Iris pigment epithelial cell (primary cell): Measurements from ENCODE around the gene GSDMA.

Experiments
- DNase-seq: peaks from one replicate; pipeline ENCODE4 v3.0.0-alpha.2; 2011; ENCODE audit warnings: low read depth

GSDMA gene

DNA sequence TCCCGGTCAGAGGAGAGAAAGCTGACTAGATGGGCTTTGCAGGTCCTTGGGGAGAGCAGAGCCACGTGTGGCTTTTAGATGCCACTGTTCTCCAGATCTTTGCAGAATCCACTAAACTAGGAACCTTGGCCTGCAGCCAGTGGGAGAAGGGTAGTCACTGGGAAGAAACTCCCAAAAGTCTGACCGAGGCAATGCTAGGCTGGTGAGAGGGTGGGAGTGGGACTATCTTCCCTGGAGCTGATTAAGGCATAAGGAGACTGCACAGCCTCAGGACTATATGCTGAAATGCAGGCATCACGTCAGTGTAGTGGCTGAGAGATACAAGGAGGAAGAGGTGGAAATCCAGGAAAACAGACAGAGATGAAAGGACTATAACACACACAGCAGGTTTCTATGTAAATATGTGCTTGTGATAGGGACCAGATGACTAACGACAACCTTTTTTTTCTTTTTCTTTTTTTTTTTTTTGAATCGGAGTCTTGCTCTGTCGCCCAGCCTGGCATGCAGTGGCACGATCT lies 2.2 kb upstream of the GSDMA start:
- DNase-seq: no peak

- DNase-seq: no peak
These were observed 1.0 kb downstream of the GSDMA start for GRCh38 chr17:39963829-39964228.

- DNase-seq: no peak
These were observed 2.4 kb downstream of the GSDMA start for GRCh38 chr17:39965017-39965699.

- no peak for DNase-seq
These were observed 4.0 kb downstream of the GSDMA start for GRCh38 chr17:39966771-39967170.

- DNase-seq: no peak
These were observed 6.0 kb downstream of the GSDMA start for GRCh38 chr17:39968761-39969160.

DNA sequence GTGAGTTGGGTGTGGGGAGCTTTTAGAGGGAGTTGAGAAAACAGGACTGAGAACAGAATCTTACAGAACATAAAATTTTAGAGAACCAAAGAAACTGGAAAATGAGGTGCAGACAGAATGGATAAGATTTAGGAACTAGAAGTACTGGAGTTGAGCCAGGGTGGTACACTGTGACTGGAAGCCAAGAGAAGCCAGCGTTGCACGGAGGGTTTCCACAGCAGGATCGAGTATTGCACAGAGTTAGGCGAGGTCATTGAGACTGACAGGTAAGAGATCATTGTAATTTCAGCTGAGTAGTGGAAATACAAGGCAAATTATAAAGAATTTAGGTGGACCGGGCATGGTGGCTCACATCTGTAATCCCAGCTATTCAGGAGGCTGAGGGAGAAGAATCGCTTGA lies 6.6 kb downstream of the GSDMA start:
- DNase-seq: no peak

DNA sequence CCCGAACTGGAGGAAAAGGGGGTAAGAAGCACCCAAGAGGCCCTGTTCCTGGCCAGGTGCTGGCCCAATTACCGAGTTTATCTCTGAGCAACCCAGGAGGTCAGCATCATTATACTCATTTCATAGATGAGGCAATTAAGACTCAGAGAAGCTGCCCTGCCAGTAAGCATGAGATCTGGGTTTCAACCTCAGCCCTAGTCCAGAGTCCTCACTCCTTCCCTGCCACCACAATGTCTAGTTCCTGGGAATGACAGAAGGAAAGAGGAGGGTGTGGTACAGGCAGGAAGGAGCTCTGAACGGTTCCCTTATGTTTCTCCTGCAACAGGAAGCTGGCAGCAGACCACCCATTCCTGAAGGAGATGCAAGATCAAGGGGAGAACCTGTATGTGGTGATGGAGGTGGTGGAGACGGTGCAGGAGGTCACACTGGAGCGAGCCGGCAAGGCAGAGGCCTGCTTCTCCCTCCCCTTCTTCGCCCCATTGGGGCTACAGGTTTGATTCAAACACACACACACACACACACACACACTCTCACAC lies 7.4 kb downstream of the GSDMA start:
- DNase-seq: no peak

DNA sequence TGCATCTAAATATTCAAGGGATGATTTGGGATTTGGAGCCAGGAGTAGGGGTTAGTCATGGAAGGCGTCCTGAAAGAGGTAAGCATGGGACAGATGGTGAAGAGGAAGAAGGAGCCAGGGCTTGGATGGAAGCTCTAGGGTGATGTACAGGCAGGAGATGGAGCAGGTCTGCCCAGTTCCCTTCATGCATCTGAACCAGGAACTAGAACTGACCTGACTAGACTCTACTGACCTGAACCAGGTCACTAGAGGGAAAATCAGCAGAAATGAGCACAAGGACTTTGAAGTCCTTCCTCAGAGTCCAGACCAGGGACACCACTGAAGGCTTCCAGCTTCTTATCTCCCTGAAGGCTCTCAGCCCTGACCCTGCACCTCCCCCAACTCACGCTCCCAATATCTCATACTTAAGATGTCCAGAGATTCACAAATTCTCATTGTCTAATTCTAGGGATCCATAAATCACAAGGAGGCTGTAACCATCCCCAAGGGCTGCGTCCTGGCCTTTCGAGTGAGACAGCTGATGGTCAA lies 8.3 kb downstream of the GSDMA start:
- no peak for DNase-seq

DNA sequence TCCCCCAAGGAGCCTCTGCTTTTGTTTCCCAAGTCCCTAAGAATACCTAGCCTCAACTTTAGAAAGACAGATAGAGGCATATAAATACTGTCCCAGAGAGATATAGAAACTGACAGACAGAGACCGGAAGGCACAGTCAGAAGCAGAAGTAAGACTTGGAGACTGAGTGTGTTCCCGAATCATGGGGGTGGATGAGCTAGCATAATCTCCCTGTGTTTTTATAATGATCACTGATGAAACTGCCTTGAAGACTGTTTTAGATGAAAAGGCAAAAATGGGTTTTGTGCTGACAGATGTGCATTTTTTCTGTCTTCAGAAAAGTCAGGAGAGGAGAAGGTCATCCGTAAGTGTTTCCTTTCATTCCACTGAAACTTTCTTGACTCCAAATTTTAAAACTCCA lies 9.5 kb downstream of the GSDMA start:
- no peak for DNase-seq

GRCh38 chr17:39973496-39973895 lies 10.7 kb downstream of the GSDMA start:
- DNase-seq: peak; percentile 65

DNA sequence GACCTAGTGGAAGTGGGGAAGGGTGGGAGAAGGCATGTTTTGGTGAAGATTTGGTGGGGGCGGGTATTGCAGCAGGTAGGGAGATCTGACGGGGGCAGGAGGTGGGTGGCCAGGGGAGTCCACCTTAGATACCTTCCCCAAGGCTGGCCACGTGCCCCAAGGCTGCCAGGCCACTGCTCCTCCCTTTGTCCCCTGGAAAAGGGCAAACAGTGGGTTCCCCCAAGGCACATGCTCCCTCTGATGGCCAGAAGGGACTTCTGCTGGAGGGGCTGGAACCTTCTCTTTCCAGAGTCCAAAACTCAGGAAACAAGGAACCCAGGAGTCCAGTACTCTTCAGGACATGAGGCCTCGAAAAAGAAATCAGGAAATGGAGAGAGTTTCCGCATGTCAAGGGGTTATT lies 11.6 kb downstream of the GSDMA start:
- no peak for DNase-seq

- DNase-seq: no peak
These were observed 13.0 kb downstream of the GSDMA start for GRCh38 chr17:39975801-39976200.

DNA sequence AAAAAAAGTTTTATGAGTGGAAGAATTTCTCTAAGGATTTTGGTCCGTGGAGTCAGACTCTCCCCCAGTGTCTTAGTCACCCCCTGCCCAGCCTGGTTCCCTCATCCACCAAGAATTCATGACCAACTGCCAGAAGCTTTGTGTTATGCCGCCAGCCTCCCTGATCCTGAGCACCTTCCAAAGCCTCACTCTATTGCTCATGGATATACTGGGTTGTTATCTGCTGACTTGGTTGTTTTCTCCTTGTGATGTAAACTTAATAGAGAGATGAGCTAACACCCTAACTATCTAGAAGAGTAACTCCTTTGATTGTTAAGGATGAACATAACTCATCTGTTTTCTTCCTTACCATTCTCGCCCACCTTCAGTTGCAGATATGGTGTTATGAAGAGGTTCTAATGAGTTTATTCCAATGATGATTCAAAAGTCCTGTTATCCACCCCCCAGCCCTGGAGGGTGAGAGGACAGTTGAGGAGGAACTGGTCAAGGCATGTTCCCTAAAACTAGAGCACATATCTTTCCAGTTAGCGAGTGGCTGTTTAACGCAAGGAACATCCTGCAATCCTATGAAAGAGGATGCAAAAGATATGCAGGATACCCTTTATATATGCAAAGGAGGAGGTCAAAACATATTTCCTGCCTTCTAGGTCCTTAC lies 16.3 kb downstream of the GSDMA start:
- peak; percentile 95 for DNase-seq

DNA sequence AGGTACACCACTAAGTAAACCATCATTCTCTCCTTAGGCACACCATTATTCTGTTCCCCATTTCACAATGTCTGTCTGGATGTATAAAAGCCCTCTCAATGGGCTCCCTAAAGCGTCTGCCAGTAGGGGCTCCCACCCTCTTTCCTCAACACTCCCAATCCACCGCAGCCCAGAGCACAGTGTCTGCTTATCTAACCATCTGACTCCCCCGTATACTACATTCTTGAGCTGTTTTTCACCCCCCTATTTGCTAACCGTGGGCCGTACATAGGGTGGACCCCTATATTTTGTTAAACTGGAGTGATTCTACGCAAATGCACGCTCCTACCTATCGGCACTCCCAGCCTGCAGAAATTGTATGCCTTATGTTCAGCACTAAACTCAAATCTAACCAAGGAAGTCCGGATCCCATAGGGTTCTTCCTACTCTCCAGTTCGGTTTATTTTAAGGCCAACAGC lies 17.1 kb downstream of the GSDMA start:
- DNase-seq: peak; percentile 54

DNA sequence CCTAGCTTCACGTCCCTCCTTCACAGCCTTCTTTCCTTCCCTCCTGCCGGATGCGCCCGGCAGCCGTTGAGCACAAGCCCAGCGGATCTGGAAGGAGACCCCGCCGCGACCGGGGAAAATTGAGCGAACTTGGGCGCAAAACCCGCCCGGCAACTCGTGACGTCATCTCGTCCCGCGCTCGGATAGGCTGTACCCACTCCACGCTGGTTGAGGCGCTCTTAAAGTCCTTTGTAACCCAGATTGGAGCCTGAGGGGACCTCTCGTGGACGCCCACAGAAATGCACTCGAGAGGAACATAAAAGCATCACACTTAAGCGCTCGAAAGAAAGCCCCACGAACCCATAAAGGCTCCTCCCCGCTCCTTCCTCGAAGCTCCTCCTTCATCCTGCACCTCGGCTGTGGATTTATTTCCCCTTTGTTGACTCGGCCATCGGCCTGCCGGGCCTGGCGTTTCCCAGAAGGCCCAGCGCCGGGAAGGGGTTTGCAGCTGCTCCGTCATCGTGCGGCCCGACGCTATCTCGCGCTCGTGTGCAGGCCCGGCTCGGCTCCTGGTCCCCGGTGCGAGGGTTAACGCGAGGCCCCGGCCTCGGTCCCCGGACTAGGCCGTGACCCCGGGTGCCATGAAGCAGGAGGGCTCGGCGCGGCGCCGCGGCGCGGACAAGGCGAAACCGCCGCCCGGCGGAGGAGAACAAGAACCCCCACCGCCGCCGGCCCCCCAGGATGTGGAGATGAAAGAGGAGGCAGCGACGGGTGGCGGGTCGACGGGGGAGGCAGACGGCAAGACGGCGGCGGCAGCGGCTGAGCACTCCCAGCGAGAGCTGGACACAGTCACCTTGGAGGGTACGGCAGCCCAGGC lies 17.8 kb downstream of the GSDMA start, which contains the start of gene PSMD3:
Gene PSMD3 (plus strand): TSS at position 457 of the 856 bp plus-strand sequence. CDS start 164 bp downstream, at position 621.
- peak; percentile 100 for DNase-seq

DNA sequence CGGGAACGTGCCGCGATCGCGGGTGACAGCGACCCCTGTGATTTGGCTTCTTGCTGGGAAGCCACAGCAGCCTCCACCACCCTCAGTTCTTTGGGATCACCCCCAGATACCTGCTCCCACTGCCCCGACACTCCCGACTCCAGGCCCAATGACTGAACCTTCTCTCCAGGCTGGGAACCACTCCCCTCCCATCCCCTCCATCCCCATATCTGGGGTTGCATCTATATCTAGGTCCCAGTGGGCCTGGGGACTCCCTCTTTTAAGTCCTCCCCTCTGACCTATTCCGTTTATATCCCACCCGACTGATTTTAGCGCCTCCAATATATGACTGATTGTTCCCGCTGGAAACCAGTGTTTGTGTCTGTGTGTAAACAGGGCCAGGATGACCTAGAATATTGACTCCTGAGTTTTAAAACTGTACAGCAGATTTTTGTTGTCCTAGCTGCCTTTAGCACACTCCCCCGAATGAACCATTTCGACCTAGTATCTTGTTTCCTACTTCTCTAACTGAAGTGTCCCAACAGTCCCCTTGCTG lies 18.5 kb downstream of the GSDMA start:
- DNase-seq: no peak

DNA sequence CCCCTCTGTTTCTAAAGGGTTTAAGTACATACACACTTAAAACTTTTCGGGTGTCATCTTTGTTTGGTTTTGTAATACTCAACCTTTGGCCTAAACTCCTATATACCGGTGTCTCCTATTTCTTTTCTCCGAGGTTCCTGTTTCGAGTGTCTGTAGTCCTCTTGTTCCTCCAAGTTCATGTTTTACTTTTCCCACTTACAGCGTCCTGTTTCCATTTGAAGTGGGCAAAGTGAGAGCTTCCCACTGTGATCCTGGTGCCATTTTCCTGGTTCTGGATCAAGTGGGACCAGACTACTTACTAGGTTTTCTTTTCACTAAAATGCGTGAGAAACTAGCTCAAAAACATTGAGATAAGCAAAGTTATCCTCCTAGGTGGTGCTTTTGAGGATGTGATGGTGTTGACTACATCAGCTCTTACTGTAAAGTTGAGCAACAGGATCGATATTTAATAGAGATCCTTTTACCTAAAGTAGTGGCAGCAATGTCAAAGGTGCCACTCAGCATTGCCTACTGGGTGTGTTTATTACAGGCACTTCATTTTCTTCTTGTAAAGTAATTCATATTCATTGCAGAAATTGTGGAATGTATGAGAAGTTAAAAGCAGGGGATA lies 19.1 kb downstream of the GSDMA start:
- DNase-seq: no peak

DNA sequence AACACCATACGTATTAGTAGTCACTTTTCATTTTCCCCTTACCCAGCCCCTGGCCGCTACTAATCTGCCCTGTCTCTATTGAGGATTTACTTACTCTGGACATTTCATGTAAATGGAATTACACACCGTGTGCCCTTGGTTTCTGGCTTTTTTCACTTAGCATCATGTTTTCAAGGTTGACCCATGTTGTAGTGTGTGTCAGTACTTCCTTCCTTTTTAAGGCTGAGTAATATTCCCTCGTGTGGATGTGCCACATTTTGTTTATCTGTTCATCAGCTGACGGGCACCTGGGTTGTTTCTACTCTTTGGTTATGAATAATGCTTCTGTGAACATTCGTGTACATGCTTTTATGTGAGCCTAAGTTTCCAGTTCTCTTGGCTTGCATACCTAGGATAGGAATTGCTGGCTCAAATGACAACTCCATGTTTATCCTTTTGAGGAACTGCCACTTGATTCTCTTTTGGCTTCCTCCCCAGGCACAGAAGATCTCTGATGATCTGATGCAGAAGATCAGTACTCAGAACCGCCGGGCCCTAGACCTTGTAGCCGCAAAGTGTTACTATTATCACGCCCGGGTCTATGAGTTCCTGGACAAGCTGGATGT lies 25.5 kb downstream of the GSDMA start:
- DNase-seq: no peak

DNA sequence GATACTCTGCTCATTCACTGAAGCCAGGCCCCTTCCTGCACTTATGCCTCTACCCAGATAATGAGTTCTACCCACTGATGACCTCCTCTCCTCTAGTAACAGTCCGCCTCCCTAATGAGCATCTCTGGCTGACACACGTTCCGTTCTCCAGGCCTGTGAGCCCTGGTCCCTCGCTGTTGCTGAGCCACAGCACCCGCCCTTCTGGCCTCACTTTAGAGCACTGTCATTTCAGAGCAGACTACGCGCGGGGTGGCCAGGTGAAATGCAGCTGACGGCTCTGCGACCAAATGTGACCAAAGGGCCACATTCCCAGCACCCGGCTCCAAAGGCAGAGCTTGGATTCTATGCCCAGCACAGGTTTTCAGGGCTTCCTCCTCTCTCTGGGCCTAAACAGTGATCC lies 31.6 kb downstream of the GSDMA start:
- no peak for DNase-seq

DNA sequence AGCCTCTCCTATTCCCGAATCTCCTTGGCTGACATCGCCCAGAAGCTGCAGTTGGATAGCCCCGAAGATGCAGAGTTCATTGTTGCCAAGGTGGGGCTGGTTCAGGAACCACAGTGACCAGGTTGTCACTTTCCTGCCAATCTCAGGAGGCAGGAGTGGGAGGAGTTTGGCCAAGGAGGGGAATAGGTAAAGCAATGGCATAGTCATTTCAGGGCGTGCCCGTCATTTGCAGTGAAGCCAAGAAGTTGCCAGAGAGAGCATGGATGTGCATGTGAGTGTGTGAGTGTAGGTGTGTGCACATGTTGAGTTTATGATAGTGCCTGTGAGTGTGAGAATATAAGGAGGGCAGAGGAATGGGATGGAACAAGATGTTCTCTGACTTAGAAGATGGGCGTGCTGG lies 32.6 kb downstream of the GSDMA start:
- DNase-seq: no peak

- DNase-seq: no peak
These were observed 33.4 kb downstream of the GSDMA start for GRCh38 chr17:39996162-39996561.
